ENCODE measurements around the gene TAGLN2.

TAGLN2 gene

DNA sequence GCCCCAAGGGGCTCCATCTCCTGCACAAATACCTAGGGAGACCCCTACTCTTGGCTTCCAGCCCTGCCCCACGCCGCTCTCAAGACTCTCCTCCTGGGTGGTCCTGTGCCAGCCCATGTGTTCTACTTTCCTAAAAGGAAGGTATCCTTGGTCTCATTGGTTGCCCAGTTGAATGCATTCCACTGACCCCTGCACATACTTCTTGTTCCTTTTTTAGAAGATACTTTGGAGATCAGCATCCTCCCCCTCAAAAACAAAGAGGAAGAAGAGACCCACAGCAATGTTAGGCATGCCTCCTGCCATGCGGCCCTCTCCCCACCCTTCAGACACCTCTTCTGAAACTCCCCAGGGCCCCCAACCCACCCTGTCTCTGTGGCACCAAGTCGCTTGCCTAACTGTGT is 24.7 kb upstream of the TAGLN2 start:
- Histone ChIP-seq H3K36me3 (ENCODE audit: control insufficient read depth in 4 of 4, insufficient read depth in 4 of 4, low read length in 3 of 4) (no peaks in the 10 kb centered on the region), H3K9me3 (ENCODE audit: control extremely low read depth in 1 of 5, control insufficient read depth in 4 of 5, insufficient read depth in 2 of 5, low read depth in 1 of 5, low read length in 4 of 5) (no peaks in the 10 kb centered on the region), H3K4me1 (ENCODE audit: control extremely low read depth in 1 of 4, control insufficient read depth in 4 of 4, insufficient read depth in 4 of 4, low read length in 3 of 4) (peaks cover 0 to 12% (median 9%) of the 10 kb centered on the region in 4 experiments), H3K4me3 (ENCODE audit: control insufficient read depth in 1 of 7, extremely low read depth in 1 of 7, insufficient read depth in 4 of 7, low read depth in 2 of 7, low read length in 6 of 7) (no peak overlapping the region), H3K27ac (ENCODE audit: insufficient read depth in 1 of 2, low read depth in 1 of 2, low read length in 2 of 2, poor library complexity in 1 of 2, severe bottlenecking in 2 of 2) (no peak overlapping the region), H3K27me3 (replicated peaks in 2 of 5; ENCODE audit: control insufficient read depth in 4 of 5, insufficient read depth in 5 of 5, low read length in 4 of 5) (peaks cover 0 to 25% (median 0%) of the 10 kb centered on the region in 5 experiments)
- DNase-seq = no peak
- ChIA-PET POLR2A (no interaction called here), CTCF (interaction anchor here (1.0 to 1.2 kb wide), 3 partner anchors 11 to 152 kb away, joined by 3 to 5 read pairs (median 3); no protein-coding TSS in a partner anchor)
- WGBS (ENCODE audit: insufficient coverage) = 94% methylated on average over 3 of the region's 4 CpGs

DNA sequence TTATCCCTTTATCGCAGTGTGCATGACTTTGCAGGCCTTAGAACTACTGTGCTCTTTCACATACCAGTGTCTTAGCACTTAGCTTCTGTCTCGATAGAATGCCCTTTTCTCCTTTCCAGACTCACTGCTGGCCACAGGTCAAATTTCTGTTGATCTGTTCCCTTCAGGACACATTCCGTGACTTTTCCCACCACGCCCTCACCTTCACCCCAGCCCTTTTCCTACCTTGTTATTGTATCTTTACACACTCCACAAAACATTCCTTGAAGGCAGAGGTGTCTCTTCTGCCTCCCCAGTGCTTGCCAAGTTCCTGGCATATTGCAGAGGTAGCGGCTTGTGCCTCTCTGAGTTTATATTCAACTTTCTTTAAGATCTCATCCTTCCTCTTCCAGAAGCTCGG is 23.8 kb upstream of the TAGLN2 start:
- 90% methylated on average over 5 of the region's 6 CpGs for WGBS (ENCODE audit: insufficient coverage)
- no peak for DNase-seq
- Histone ChIP-seq H3K4me3 (ENCODE audit: control insufficient read depth in 1 of 7, extremely low read depth in 1 of 7, insufficient read depth in 4 of 7, low read depth in 2 of 7, low read length in 6 of 7) (no peak overlapping the region), H3K9me3 (ENCODE audit: control extremely low read depth in 1 of 5, control insufficient read depth in 4 of 5, insufficient read depth in 2 of 5, low read depth in 1 of 5, low read length in 4 of 5) (no peaks in the 10 kb centered on the region), H3K27ac (ENCODE audit: insufficient read depth in 1 of 2, low read depth in 1 of 2, low read length in 2 of 2, poor library complexity in 1 of 2, severe bottlenecking in 2 of 2) (no peak overlapping the region), H3K27me3 (replicated peaks in 2 of 5; ENCODE audit: control insufficient read depth in 4 of 5, insufficient read depth in 5 of 5, low read length in 4 of 5) (peaks cover 0 to 28% (median 0%) of the 10 kb centered on the region in 5 experiments), H3K4me1 (ENCODE audit: control extremely low read depth in 1 of 4, control insufficient read depth in 4 of 4, insufficient read depth in 4 of 4, low read length in 3 of 4) (peaks cover 0 to 15% (median 11%) of the 10 kb centered on the region in 4 experiments), H3K36me3 (ENCODE audit: control insufficient read depth in 4 of 4, insufficient read depth in 4 of 4, low read length in 3 of 4) (no peaks in the 10 kb centered on the region)
- CTCF ChIA-PET = interaction anchor here (1.0 to 1.2 kb wide), 2 partner anchors 12 to 151 kb away, joined by 3 to 5 read pairs; no protein-coding TSS in a partner anchor
- POLR2A ChIA-PET = no interaction called here

DNA sequence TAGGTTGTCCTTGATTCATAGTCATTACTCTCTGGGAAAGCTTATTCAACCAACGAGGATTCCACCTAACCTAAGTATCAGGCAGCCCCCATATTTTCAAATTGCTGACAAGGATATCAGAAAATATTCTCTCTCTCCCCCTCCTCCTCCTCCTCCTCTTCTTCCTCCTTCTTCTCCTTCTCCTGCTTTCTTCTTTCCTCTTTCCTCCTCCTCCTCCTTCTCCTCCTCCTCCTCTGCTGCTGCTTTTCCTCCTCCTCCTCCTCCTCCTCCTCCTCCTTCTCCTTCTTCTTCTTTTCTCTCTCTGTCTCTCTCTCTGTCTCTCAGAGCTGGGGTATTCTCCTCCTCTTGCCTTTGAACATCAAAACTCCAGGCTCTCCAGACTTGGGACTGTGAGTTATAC is 22.6 kb upstream of the TAGLN2 start:
- no peak overlapping the region for H3K4me3 ChIP-seq (ENCODE audit: control insufficient read depth in 1 of 7, extremely low read depth in 1 of 7, insufficient read depth in 4 of 7, low read depth in 2 of 7, low read length in 6 of 7)
- ChIA-PET POLR2A (no interaction called here), CTCF (interaction anchor here (1.3 kb wide), 1 partner anchor 60 kb away, joined by 5 read pairs; no protein-coding TSS in a partner anchor)
- H3K27me3 ChIP-seq (replicated peaks in 2 of 5; ENCODE audit: control insufficient read depth in 4 of 5, insufficient read depth in 5 of 5, low read length in 4 of 5) = peaks cover 0 to 28% (median 0%) of the 10 kb centered on the region in 5 experiments
- WGBS (ENCODE audit: insufficient coverage) = 86% methylated on average over 1 of the region's 1 CpG
- no peak overlapping the region for H3K27ac ChIP-seq (ENCODE audit: insufficient read depth in 1 of 2, low read depth in 1 of 2, low read length in 2 of 2, poor library complexity in 1 of 2, severe bottlenecking in 2 of 2)
- H3K36me3 ChIP-seq (ENCODE audit: control insufficient read depth in 4 of 4, insufficient read depth in 4 of 4, low read length in 3 of 4) = no peaks in the 10 kb centered on the region
- no peaks in the 10 kb centered on the region for H3K9me3 ChIP-seq (ENCODE audit: control extremely low read depth in 1 of 5, control insufficient read depth in 4 of 5, insufficient read depth in 2 of 5, low read depth in 1 of 5, low read length in 4 of 5)
- DNase-seq = no peak
- peaks cover 0 to 15% (median 11%) of the 10 kb centered on the region in 4 experiments for H3K4me1 ChIP-seq (ENCODE audit: control extremely low read depth in 1 of 4, control insufficient read depth in 4 of 4, insufficient read depth in 4 of 4, low read length in 3 of 4)

DNA sequence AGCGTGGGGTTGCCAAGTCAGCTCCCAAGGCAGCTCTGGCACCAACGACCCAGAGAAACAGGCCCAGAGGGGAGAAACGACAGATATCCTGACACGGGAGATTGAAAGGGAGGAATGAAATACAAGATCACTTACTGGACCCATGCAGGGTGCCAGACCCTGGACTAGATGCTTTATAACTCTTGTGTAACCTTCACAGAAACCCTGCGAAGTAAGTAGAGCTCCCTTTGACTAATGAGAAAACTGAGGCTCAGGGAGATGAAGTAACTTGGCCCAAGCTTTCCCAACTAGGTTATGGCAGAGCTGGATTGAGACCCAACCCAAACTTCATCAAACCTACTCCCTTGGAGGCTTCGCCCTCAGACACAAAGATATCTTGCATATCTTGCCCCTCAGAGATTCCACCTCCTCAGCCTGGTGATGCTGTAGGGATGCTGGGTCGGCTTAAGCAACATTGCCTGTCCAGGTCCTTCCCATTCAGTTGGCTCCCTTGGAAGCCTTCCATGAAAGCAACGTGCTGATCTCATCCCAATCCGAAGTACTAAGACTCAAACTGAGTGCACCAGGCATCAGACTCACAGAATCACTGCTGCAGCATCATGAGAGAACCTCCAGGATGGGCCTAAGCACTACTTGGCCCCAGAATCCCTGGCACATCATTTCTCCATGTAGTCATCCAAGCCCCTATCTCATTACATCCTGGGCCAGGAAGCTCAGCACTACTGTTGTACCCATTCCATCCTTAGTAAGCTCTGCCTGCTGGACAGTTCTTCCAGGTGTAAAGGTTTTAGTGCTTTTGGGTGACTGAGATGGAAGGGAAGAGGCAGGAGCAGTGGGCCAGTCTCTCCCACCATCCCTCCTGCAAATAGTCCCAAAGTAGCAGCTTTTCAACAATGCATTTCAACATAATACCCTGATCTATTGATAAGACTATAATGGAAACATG is 21.2 kb upstream of the TAGLN2 start:
- WGBS (ENCODE audit: insufficient coverage) = 62% methylated on average over 9 of the region's 9 CpGs
- DNase-seq = no peak
- no peak overlapping the region for H3K27ac ChIP-seq (ENCODE audit: insufficient read depth in 1 of 2, low read depth in 1 of 2, low read length in 2 of 2, poor library complexity in 1 of 2, severe bottlenecking in 2 of 2)
- H3K4me1 ChIP-seq (ENCODE audit: control extremely low read depth in 1 of 4, control insufficient read depth in 4 of 4, insufficient read depth in 4 of 4, low read length in 3 of 4) = peaks cover 0 to 20% (median 11%) of the 10 kb centered on the region in 4 experiments
- H3K9me3 ChIP-seq (ENCODE audit: control extremely low read depth in 1 of 5, control insufficient read depth in 4 of 5, insufficient read depth in 2 of 5, low read depth in 1 of 5, low read length in 4 of 5) = no peaks in the 10 kb centered on the region
- H3K36me3 ChIP-seq (ENCODE audit: control insufficient read depth in 4 of 4, insufficient read depth in 4 of 4, low read length in 3 of 4) = no peaks in the 10 kb centered on the region
- CTCF ChIA-PET = interaction anchor here (0.8 to 2.9 kb wide), 19 partner anchors 8 to 149 kb away, joined by 3 to 20 read pairs (median 5); partner anchors contain the start of gene TAGLN2
- H3K4me3 ChIP-seq (ENCODE audit: control insufficient read depth in 1 of 7, extremely low read depth in 1 of 7, insufficient read depth in 4 of 7, low read depth in 2 of 7, low read length in 6 of 7) = peak overlapping the region in 3 of 7 experiments; percentile 62 to 73 (median 63)
- peaks cover 0 to 25% (median 0%) of the 10 kb centered on the region in 5 experiments for H3K27me3 ChIP-seq (replicated peaks in 2 of 5; ENCODE audit: control insufficient read depth in 4 of 5, insufficient read depth in 5 of 5, low read length in 4 of 5)
- POLR2A ChIA-PET = interaction anchor here (0.6 kb wide), 1 partner anchor 54 kb away, joined by 3 read pairs; no protein-coding TSS in a partner anchor

DNA sequence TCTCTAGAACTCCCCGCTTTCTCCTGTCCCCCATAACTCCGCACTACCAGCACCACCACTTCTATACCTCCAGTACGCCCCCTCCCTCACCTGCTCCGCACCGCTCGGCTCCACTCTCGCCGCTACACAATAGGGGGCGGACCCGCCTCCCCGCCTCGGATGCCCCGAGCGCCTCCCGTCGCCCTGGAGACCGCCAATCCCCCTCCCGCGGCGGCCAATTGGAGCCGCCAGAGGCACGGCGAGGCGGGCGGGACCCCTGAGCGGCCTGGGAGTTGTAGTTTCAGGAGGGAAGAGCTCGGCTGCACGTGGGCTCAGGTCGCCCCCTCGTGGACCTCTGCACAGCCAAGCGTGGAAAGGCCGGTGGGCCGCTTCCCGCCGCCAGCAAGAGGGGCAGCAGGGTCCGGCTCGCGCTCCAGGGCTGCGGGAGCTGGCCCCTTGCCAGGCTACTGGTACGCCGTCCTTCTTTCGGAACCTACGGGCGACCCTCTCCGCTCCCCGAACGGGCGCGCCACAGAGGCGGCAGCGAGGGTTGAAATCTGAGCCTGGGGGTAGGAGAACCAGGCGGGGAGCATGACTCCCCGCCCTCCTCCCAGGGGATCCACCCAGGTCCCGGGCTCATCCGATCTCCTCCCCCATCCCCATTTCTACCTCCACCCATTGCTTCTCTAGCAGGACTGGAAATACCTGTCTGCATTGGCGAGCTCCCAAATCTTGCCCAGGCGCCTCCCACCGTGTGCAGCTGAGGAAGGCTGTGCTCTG is 20.4 kb upstream of the TAGLN2 start, which contains the start of gene IGSF9:
Gene IGSF9 (minus strand): TSS at position 131 of the 759 bp plus-strand sequence. CDS start 2,159 bp downstream, outside the sequence.
- CTCF ChIA-PET = interaction anchor here (0.8 to 2.9 kb wide), 20 partner anchors 9 to 148 kb away, joined by 3 to 20 read pairs (median 4); partner anchors contain the start of gene TAGLN2
- H3K27me3 ChIP-seq (replicated peaks in 2 of 5; ENCODE audit: control insufficient read depth in 4 of 5, insufficient read depth in 5 of 5, low read length in 4 of 5) = peaks cover 0 to 25% (median 0%) of the 10 kb centered on the region in 5 experiments
- peaks cover 0 to 27% (median 11%) of the 10 kb centered on the region in 4 experiments for H3K4me1 ChIP-seq (ENCODE audit: control extremely low read depth in 1 of 4, control insufficient read depth in 4 of 4, insufficient read depth in 4 of 4, low read length in 3 of 4)
- H3K9me3 ChIP-seq (ENCODE audit: control extremely low read depth in 1 of 5, control insufficient read depth in 4 of 5, insufficient read depth in 2 of 5, low read depth in 1 of 5, low read length in 4 of 5) = no peaks in the 10 kb centered on the region
- H3K36me3 ChIP-seq (ENCODE audit: control insufficient read depth in 4 of 4, insufficient read depth in 4 of 4, low read length in 3 of 4) = no peaks in the 10 kb centered on the region
- no peak within 1 kb of the TSS for H3K27ac ChIP-seq (ENCODE audit: insufficient read depth in 1 of 2, low read depth in 1 of 2, low read length in 2 of 2, poor library complexity in 1 of 2, severe bottlenecking in 2 of 2)
- 3% methylated on average over 26 of the region's 58 CpGs for WGBS (ENCODE audit: insufficient coverage)
- DNase-seq = peak; percentile 89 to 93 (median 92)
- H3K4me3 ChIP-seq (ENCODE audit: control insufficient read depth in 1 of 7, extremely low read depth in 1 of 7, insufficient read depth in 4 of 7, low read depth in 2 of 7, low read length in 6 of 7) = peak within 1 kb of the TSS; percentile 8 to 73 (median 48)
- POLR2A ChIA-PET = interaction anchor here (0.6 kb wide), 1 partner anchor 53 kb away, joined by 3 read pairs; no protein-coding TSS in a partner anchor

DNA sequence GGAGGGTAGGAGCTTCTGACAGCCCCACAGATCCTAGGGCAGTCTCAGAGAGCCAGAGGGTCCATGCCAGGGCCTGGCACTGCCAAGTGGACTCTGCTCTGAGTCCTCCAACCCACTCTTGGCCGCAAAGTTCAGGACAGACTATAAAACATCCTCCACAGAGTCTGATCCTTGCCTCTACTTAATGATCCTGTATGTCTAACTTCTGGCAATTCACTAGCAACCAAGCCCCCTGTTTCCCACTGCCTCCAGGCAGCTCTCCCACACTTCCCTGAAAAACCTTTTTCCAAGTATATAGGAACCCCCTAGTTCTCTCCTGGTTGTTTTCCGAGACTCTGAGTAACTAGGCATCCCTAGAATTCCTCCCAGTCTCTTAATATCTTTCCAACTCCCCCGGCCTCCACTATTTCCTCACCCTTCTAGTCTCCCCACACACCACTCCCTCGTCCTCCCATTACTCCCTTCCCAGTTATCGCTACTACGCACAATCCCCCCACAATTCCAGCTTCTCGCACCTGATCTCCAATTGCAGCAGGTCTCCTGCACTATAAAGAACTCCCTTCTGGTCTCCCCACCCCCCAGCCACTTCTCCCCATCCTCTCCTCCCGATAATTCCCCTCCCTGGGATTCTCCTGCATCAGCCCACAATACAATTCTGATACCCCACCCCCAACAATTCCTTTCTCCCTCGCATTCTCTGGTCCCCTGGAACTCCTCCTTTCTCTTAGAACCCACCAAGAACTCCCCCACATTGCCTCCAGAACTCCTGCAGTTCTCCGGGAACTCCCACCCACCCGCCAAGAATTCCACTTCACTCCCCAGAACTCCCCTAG is 19.5 kb upstream of the TAGLN2 start:
- peak overlapping the region; percentile 8 to 73 (median 40) for H3K4me3 ChIP-seq (ENCODE audit: control insufficient read depth in 1 of 7, extremely low read depth in 1 of 7, insufficient read depth in 4 of 7, low read depth in 2 of 7, low read length in 6 of 7)
- DNase-seq = no peak
- CTCF ChIA-PET = interaction anchor here (1.1 to 2.9 kb wide), 13 partner anchors 10 to 146 kb away, joined by 3 to 20 read pairs (median 6); no protein-coding TSS in a partner anchor
- POLR2A ChIA-PET = no interaction called here
- no peaks in the 10 kb centered on the region for H3K9me3 ChIP-seq (ENCODE audit: control extremely low read depth in 1 of 5, control insufficient read depth in 4 of 5, insufficient read depth in 2 of 5, low read depth in 1 of 5, low read length in 4 of 5)
- WGBS (ENCODE audit: insufficient coverage) = 60% methylated on average over 9 of the region's 11 CpGs
- H3K4me1 ChIP-seq (ENCODE audit: control extremely low read depth in 1 of 4, control insufficient read depth in 4 of 4, insufficient read depth in 4 of 4, low read length in 3 of 4) = peaks cover 0 to 31% (median 11%) of the 10 kb centered on the region in 4 experiments
- no peak overlapping the region for H3K27ac ChIP-seq (ENCODE audit: insufficient read depth in 1 of 2, low read depth in 1 of 2, low read length in 2 of 2, poor library complexity in 1 of 2, severe bottlenecking in 2 of 2)
- H3K27me3 ChIP-seq (replicated peaks in 2 of 5; ENCODE audit: control insufficient read depth in 4 of 5, insufficient read depth in 5 of 5, low read length in 4 of 5) = peaks cover 0 to 25% (median 0%) of the 10 kb centered on the region in 5 experiments
- no peaks in the 10 kb centered on the region for H3K36me3 ChIP-seq (ENCODE audit: control insufficient read depth in 4 of 4, insufficient read depth in 4 of 4, low read length in 3 of 4)
